Heart left ventricle (tissue), 13 donors: Measurements from ENCODE around the gene ZCCHC8.

ENCODE experiments used
- CTCF ChIP-seq, 12 donors: fragments of 200-600 bp; sonication (generic) in 4 of 12; IDR thresholded peaks; one replicate each; pipeline versions ENCODE4 v1.5.0 to v1.8.0; 2018 to 2022; ENCODE audit warnings: antibody characterized with exemption in 12 of 12, mild to moderate bottlenecking in 5 of 12
- POLR2A ChIP-seq, 2 donors: fragments of 450-650 bp; IDR thresholded peaks; one replicate each; pipeline ENCODE4 v1.6.1; 2017; ENCODE audit warnings: antibody characterized with exemption in 2 of 2, mild to moderate bottlenecking in 2 of 2, moderate library complexity in 2 of 2
- donor health status: ischemic (EF 13 %, LVEDD 7.1; RV severe dilation, severe dysfunction).
- donor health status: DM: no; HTN: yes; CAD: no.
- donor health status: DM: no; HTN: no; CAD: no.
- donor health status: ischemic (EF 25% LVEDD 6.9; RV normal size, moderate dysfunction).
- donor health status: ischemic (EF 25% LVEDD 5.7; RV mildly dilated, moderate dysfunction).
- donor health status: ischemic (EF 35%, LVEDD 5.7; RV mildly dilated, moderate dysfunction).
- donor health status: nonischemic (EF 11% LVEDD 7.7; RV severe dilation, severe dysfunction).
- donor health status: DM: yes; HTN: yes; CAD: no.
- donor health status: PGD.
- donor health status: ischemic (EF 29% LVEDD 5.4; RV normal size, mild dysfunction).
- donor health status: nonischemic (EF 23%, LVEDD 6.1; RV moderate dilation, normal function).

- TF ChIP-seq CTCF (IDR thresholded peaks at IDR 0.05) (no peak), POLR2A (IDR thresholded peaks at IDR 0.05) (no peak)
These were observed 47.9 kb downstream of the ZCCHC8 start for GRCh38 chr12:122452701-122453285.
